NCI-H774 (cell line): Measurements from ENCODE around the gene GPR171.
"Not testable (repeated sequence)": the region's sequence is repeated elsewhere in the genome, so short reads cannot be mapped to it uniquely, and the experiment has no call there.

Experiments
- DNase-seq: peaks from one replicate; lab custom pipeline; 2025; lab: John Stamatoyannopoulos, UW

Gene GPR171, protein sequence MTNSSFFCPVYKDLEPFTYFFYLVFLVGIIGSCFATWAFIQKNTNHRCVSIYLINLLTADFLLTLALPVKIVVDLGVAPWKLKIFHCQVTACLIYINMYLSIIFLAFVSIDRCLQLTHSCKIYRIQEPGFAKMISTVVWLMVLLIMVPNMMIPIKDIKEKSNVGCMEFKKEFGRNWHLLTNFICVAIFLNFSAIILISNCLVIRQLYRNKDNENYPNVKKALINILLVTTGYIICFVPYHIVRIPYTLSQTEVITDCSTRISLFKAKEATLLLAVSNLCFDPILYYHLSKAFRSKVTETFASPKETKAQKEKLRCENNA

DNA sequence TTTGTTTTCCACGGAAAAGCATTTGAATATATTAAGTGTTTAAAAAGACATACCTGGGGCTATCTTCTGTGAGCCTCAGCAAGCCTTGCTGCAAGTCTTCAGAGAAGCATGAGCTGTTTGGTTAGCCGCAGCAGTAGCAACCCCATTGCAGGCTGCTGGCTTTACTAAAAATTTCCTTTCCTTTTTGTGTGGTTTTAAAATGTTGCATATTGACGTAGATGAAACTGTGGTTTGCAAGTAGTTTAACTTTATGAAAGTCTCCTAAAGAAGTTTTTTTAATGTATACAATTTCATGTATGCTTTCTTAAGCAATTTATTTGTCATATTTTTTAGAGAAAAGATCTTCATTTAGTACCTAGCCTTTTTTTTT is at the start of gene GPR171:
Gene GPR171, minus strand, starts transcription at position 166 of the 370 bp plus-strand sequence. CDS start 3,830 bp downstream, outside the sequence.
- DNase-seq = no peak

DNA sequence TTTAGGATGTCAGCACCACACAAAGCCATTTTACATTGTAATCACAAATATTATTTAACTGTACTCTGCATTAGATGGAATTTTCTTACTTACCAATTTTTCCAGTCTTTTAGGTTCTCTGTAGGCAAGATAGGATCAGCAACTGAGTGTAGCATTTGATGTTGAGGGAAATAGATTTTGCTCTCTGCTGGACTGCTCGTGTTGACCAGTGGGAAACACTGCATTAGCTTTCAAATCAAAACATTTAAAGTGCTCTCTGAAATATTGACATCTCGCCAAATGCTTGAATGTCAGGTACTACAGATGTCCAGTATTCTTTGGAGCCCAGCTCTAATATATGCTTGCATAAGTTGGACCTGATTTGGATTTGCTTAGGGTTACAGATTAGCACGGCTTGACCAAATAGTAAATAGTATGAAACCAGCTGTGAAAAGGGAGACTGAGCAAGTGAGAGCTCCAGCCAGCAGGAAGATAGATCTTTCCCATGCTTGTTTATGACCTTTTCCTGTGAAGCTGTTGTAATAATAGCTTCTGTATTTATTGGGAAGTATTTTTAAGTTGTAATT is 45.8 kb upstream of the GPR171 start:
- DNase-seq = peak; percentile 48

DNA sequence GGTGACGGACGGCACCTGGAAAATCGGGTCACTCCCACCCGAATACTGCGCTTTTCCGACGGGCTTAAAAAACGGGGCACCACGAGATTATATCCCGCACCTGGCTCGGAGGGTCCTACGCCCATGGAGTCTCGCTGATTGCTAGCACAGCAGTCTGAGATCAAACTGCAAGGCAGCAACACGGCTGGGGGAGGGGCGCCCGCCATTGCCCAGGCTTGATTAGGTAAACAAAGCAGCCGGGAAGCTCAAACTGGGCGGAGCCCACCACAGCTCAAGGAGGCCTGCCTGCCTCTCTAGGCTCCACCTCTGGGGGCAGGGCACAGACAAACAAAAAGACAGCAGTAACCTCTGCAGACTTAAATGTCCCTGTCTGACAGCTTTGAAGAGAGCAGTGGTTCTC is 39.0 kb upstream of the GPR171 start:
- DNase-seq = not testable (repeated sequence)

DNA sequence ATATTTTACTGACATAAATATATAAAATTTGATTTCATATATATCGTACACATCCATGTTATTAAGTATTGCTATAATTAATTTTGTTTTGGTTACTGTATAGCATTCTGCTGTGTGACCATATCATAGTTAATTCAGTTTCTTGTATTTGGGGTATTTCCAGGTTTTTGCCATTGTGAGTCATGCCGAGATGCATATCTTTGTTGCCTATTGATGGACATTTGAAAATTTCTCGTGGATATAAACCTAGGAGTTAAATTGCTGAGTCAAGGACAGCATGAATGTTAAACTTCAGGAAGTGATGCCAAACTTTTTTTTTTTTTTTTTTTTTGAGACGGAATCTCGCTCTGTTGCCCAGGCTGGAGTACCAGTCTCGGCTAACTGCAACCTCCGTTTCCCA is 33.7 kb upstream of the GPR171 start:
- no peak for DNase-seq

DNA sequence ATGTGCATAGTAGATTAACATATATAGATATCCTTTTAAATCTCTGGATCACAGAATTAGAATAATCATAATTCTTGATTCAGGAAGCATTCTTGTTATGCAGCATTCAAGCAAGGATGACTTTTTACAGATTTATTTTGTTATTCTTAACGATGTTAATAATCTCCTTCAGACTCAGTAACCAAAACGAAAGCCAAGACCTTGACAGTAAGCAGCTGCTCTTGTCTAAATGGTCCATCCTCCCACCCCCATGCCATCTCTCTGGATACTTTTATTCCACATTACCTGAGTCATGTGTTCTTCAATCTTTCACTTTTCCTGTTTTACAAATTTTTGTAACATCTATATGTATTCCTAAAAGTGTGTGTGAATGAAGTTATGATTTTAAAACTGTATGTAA is 33.3 kb upstream of the GPR171 start:
- no peak for DNase-seq

DNA sequence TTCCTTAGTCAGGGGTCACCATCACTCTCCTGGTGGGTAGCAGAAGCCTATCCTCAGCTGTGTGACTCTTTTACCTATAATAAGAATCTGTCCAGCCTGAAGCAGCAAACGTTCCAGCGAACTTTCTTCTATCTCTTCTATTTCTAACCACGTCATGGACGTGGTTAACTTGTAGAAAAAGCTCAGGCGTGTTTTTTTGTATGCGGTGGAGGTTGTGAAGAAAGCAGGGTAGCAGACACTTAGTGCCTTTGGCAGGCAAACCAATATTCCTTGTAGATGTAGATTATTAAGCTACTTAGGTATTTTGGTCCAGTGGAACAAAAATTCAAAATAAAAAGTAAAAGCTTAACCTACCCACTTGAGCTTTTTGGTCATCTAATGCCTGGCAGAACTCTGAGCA is 31.8 kb upstream of the GPR171 start:
- no peak for DNase-seq

DNA sequence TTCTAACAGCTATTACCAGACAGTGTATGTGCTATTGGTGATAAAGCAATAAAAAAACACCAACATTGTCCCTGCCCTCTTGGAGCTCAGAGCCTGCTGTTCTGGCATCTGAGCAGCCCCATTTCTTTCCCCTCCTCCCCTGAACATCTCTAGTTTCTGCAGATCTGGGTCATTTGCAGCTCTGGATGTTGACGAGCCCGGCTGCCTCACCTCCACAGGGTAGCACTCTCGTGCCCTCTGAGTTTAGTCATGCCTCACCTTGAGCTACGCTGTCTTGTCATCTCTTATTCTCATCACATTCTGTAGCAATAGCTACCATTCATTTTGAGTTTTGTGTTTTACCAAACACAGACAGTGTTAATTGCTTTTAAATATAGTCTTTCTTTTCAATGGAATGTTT is 30.0 kb upstream of the GPR171 start:
- DNase-seq = no peak

DNA sequence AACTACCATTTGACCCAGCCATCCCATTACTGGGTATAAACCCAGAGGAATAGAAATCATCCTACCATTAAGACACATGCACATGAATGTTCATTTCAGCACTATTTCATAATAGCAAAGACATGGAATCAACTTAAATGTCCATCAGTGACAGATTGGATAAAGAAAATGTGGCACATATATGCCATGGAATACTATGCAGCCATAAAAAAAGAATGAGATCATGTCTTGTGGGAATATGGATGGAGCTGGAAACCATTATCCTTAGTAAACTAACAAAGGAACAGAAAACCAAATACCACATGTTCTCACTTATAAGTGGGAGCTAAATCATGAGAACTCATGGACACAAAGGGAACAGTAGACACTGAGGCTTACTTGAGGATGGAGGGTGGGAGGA is 29.4 kb upstream of the GPR171 start:
- DNase-seq = not testable (repeated sequence)

DNA sequence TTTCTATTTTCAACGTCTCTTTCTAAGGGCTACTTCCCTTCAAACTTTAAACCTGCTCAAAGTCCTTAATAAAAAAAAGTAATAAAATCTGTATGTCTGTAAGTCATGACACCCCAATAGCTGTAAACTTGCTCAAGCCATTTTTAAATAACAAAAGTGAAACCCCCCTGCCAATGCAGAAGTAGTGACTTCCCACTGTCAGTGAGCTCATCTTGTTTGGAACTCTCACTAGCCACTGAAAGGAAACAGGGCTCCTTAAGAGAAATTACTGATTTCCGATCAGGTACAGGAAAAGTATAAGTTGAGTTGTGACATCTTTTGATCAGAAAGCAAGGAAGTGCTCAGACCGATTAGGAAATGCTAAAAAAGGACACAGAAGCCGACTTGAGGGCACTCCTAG is 27.6 kb upstream of the GPR171 start:
- DNase-seq = no peak

DNA sequence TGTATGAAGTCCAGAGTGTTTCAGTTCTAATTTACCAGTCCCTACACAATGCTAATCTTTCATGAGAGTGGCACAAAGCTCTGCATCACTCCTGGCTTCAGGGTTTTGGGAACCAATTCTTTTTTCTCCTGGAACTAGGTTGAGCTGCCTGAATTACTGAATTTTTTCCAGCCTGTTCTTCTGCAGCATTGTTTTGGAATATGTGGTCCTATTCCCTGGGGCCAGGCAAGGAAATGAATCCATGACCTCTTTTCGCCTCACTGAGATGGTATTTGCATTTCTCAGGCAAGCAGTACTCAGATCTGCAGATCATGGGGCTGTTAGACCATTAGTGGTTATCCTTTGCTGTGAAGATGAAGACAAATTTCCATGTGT is 25.6 kb upstream of the GPR171 start:
- DNase-seq = no peak

DNA sequence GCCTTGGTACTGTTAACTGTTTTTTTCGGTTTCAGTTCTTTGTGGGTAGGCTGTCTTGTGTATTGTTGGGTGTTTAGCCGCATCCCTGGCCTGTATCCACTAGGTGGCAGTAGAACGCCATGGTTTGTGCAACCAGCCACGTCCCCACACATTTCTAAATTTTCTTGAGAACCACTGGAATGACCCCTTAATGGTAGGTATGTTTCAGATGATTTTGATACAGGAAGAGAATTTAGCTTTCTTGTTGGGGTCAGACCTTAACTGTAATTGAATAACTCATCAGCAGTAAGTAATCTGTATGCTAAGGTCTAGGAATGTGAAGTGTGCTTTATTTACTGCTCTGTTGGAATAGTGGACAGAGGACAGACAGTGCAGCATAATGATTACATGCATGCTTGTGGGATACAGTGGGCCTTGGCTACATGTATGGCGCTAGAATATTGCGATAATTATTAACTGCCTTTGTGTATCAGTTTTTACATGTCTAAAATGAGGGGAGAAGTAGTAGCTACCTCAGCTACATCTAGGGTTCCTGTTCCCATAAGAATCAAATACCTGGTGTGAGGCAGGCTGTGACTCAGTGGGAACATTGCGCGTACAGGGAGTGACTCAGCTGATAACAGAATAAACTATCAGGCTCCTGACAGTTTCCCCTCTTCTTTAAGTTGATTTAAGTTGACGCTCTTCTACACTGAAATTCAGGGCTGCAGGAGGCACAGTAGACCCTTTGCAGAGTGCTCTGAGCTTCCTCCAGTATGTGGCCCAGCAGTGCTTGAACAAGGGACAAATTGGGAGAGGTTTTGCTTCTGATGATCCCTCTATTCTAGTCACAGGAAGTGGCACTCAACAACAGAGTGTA is 25.0 kb upstream of the GPR171 start:
- DNase-seq = peak; percentile 52

DNA sequence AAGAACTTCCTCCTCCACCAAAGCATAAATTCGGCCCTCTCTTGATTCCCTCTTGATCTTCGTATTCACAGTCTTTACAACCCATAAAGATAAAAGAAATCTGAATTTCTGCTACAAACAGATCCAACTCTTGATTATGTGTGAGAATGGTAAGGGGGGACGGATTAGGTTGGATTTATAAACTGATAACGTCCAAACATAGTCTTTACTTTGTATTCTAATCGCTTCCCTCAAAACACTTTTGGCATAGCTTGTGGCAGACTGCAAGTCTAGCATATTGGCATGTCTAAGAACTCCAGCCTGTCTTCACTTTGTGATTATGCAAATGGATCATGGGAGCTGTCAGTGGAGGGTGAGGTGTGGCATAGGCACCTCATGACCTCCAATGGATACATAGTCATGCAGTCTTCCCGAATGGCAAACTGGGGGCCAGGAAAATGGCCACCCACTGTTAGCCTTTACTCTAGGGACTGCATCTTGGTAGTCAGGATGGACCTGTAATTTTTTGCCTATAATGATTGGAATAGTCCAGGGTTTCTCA is 24.3 kb upstream of the GPR171 start:
- DNase-seq = no peak

DNA sequence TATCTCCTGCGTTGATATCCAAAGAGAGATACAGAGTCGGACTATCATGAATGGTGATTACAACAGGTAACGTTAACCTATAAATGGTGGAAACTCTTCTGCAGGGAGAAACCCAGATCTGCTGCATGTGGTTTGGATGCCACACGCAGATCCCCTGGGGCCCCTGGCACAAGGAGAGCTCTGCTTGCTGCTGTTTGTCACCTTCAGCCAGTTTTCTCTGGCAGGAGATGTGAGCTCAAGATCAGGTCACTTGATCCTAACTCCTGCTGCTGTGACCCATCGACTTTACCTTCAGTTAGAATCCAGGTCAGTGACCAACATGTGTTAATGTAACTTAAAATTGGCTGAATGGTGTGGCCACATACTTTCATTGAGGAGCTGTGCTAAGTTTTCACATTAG is 23.8 kb upstream of the GPR171 start:
- DNase-seq = no peak

DNA sequence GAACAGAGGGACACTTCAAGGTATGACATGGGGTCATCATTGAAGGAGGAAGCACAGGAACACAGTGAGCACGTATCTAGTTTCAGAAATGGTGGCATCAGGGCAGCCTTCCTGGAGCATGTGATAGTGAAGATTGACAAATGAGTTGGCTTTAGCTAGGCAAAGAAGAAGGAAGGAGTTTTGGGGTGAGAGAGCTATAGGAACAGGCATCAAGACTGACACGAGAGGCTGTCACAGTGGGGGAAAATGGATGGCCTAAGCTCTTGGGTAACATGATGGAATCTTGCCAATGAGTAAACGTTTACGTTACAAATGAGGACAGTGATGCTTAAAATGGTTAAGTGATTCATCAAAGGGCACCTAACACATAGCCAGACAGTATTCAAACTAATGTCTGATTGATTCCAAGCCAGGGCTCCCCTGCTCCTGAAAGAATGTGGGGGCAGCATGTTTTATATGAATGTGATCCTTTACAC is 23.1 kb upstream of the GPR171 start:
- DNase-seq = no peak

DNA sequence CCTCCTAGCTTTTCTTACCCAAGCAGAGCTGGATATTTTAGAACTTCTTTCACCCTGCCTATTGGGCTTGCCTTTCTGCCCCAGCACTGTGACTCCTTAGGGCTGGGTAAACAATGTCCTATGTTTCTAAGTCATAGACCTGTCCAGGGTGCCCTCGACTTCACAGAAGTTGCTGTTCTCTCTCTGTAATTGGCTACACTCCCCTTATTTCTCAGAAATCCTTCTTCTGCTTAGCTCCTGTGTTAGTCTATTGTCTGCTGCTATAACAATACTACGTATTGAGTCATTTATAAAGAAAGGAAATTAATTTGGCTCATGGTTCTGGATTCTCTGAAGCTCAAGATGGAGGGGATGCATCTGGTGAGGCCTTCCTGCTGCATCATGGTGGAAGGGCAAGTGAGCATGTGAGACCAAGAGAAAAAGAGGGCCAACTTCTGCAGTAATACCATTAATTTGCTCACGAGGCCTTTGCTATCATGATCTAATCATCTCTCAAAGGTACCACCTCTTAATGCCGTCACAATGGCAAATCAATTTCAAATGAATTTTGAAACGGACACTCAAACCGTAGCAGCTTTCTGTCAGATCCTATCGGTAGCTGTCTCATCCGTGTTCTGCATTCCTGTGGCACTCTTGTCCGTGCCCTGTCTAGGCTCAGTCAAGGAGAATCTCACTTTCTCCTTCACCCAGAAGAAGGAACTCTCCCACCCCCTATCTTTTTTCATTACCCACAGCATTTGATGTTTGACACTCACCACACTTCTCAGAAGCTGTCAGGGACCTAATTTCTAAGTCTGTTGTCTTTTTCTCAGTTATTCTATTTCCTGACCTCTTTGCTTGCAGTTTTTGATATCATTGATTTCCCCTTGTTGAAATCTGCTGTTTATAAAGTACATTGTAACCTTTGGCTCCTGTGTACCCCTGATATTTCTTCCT is 22.3 kb upstream of the GPR171 start:
- DNase-seq = no peak

DNA sequence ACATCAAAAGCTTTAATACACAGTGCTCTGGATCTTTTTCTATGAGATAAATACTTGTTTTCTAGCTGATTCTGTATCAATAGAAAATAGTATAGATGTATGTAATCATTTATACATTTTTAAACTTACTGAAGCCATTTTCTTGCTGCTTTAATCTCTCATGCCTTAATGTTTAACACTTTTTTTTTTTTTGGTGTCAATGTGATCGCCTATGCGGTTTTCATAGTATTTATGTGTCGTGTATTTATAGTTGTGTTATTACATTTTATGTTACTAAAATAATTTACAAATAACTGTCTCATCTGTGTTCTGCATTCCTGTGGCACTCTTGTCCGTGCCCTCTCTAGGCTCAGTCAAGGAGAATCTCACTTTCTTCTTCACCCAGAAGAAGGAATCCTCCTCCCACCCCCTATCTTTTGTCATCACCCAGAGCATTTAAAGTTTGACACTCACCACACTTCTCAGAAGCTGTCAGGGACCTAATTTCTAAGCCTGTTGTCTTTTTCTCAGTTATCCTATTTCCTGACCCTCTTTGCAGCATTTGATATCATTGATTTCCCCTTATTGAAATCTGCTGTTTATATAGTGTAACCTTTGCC is 21.4 kb upstream of the GPR171 start:
- no peak for DNase-seq

DNA sequence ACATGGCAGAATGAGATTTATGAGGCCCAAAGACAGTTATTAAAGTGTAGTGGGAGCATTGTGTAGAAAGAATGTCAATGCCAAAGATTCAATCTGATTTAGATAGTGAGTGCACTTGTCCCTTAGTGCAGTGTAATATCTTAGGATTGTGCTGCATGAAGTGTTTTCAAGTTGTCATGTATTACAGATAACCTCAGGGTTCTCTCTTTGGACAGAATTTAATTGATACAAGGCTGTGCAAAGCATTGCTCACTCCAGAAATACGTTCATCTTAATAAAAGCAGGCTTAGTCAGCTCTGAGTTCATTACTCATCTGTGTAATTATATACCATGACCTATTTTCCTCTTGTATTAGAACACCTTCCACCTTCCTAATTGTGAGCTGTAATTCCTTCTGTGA is 16.0 kb upstream of the GPR171 start:
- no peak for DNase-seq

DNA sequence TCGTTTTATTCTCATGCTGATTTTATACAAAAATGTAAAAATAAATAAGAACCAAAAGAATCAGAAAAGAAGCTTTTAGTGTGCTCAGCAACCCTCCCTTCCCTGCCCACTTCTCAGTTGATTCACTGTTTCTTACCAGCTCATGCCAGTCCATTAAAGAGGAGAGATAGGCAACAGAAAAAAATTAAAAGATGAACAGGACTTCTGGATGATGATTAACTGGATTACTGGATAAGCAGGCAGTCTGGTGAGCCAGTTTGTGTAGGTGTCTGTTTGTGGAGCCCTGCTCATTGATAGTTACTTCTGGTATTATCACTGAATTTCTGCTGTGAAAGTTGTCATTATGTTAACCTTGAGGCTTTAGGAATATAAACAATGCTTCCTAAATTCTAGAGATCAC is 15.1 kb upstream of the GPR171 start:
- no peak for DNase-seq

DNA sequence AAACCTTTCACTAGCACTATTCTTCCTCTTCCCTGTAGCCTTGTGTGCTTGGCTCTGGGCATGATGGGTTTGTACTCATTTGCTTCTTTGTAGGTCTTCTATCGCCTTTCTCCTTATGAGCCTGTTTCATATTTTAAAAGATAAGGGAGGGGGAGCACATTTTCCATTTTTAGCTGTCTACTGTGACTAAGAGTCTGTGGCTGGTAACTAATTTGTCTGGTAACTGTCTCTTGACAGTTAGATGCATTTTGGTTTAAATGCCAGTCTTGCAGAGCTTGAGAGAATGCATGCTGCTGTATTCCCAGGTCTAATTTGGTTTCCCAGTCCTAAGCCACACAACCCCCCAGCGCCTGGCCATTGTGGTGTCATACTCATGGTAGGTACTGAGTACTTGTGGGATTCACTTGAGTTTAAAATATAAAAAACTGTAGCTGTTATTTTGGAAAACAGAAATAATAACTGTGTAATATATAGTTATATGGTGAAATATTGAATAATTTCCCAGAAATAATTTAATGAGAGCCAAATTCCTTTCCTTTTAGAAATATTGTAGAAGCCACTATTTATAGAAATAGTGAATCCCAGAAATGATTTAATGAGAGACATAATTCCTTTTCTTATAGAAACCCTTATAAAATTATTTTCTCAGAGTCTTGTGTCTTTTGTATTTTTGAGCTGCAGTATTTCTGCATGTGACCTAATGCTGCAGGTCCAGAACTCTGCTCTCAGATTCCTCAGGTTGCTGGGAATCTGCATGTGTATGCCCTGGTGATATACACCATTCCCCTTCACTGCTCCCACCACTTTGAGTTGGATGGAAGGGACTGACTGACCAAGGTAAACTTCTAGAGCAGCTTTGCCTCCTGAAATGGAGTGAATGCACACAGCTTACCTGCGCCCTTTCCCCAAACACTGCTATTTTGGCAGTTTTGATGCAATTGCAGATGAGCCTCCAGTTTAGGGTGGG is 13.9 kb upstream of the GPR171 start:
- DNase-seq = no peak

DNA sequence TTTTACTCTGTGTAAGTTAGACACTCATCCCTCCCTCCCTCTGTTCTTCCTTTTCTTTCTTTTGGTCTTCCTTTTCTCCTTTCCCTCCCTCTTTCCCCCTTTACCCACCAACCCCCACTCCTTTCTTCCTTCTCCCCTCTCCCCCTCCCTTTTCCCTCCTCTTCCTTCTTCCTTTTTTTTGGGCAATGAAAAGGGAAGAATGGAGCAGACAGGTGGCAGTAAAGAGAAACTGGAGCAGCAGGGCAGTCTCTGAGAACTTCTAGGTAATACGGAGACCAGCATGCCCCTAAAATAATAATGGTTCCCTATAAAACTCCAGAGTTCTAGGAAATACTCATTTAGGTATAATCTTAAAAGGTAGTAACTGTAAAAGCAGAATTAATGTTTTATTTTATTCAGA is 11.4 kb upstream of the GPR171 start:
- no peak for DNase-seq
